Epithelial cell of proximal tubule (primary cell): ENCODE data around the gene KCTD2. TPM values are rescaled to one million over a fixed set of nuclear protein-coding genes. Genes with fewer than 3 reads are reported as not detected.

Source experiments
- DNase-seq: peaks from one replicate; pipeline ENCODE4 v3.0.0-alpha.2; 2011; ENCODE audit warnings: low read depth
- H3K4me3 ChIP-seq: 2 replicates; pipeline ENCODE4 v1.5.1; 2011; ENCODE audit warnings: low read depth, mild to moderate bottlenecking, low read length
- total RNA-seq: library from RNA; depleted of rRNA; stranded (reverse); fragments of >200 nt; gene quantifications from 2 replicates; pipeline ENCODE4 v1.2.3, GENCODE V29; 2015
- TF ChIP-seq, protein P1 (sequence below): conservative IDR thresholded peaks from 2 replicates; pipeline ENCODE4 v1.5.1; 2012; ENCODE audit warnings: low read depth, mild to moderate bottlenecking, low read length

Gene KCTD2
- total RNA-seq, 1 donor from 2014 or later = 19.2 TPM

- TF ChIP-seq, protein P1, sequence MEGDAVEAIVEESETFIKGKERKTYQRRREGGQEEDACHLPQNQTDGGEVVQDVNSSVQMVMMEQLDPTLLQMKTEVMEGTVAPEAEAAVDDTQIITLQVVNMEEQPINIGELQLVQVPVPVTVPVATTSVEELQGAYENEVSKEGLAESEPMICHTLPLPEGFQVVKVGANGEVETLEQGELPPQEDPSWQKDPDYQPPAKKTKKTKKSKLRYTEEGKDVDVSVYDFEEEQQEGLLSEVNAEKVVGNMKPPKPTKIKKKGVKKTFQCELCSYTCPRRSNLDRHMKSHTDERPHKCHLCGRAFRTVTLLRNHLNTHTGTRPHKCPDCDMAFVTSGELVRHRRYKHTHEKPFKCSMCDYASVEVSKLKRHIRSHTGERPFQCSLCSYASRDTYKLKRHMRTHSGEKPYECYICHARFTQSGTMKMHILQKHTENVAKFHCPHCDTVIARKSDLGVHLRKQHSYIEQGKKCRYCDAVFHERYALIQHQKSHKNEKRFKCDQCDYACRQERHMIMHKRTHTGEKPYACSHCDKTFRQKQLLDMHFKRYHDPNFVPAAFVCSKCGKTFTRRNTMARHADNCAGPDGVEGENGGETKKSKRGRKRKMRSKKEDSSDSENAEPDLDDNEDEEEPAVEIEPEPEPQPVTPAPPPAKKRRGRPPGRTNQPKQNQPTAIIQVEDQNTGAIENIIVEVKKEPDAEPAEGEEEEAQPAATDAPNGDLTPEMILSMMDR = no peak
- no peak for DNase-seq
- H3K4me3 ChIP-seq = peak overlapping the region; percentile 14
Observed at GRCh38 chr17:75079023-75079373, 32.0 kb downstream of the KCTD2 start.

GRCh38 chr17:75081611-75082540, 34.9 kb downstream of the KCTD2 start:
- no peak for DNase-seq
- TF ChIP-seq, protein P1 = no peak

GRCh38 chr17:75082683-75083082, 35.7 kb downstream of the KCTD2 start:
- TF ChIP-seq, protein P1 = no peak
- no peak overlapping the region for H3K4me3 ChIP-seq
- DNase-seq = no peak

More at GRCh38 chr17:75081611-75082540, 34.9 kb downstream of the KCTD2 start:
- no peak overlapping the region for H3K4me3 ChIP-seq

DNA sequence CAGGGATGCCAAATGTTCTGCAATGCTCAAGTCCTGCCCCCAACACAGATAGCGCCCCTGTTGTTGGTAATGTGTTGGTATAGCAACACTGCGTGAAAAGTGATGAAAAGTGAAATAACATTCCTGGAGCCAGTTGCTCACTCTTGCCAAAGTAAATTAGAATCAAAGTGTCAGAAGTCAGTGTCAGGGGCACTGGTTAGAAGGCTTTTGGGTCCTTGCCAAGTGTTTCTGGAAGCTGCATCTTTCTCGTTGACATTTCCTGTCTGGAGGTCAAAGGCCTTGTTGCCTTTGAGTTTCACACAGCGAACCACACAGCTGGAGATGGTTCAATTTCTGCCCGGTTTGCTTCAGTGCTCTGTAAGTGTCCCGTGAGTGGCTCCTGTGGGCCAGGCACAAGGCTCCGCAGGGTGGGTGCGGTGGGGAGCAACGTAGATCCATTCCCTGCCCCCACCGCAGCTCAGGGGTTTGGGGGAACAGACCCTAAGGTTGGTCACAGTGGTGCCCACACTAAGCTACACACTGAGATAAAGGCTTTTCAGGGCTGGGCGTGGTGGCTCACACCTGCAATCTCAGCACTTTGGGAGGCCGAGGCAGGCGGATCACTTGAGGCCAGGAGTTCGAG, 37.1 kb downstream of the KCTD2 start:
- no peak for DNase-seq
- no peak overlapping the region for H3K4me3 ChIP-seq
- TF ChIP-seq, protein P1 = no peak

DNA sequence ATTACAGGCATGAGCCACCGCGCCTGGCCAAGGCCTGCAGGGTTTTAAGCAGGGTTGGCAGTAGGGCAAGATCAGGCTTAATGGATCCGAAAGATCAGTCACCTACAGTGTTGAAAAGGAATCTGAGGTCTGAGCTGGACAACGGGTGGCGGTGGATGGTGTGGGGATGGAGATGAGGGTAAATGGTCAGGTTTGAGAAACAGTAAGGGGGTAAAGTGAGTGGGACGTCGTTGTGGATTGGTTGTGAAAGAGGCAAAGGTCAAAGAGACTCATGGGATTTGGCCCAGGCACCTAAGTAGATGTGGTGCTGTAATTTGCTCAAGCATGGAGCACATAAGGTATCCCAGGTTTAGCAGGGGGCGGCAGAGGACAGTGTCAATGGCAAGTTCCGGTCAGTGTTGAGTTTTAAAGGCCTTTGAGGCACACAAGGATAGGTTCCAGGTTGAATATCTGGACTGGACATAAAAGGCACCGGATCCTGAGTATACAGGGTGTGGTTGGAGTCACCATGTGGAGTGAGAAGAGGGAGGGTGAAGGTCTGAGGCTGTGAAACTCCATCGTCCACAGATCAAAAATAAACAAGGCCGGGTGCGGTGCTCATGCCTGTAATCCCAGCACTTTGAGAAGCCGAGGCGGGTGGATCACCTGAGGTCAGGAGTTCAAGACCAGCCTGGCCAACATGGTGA, 39.6 kb downstream of the KCTD2 start:
- no peak overlapping the region for H3K4me3 ChIP-seq
- DNase-seq = no peak
- TF ChIP-seq, protein P1 = no peak

DNA sequence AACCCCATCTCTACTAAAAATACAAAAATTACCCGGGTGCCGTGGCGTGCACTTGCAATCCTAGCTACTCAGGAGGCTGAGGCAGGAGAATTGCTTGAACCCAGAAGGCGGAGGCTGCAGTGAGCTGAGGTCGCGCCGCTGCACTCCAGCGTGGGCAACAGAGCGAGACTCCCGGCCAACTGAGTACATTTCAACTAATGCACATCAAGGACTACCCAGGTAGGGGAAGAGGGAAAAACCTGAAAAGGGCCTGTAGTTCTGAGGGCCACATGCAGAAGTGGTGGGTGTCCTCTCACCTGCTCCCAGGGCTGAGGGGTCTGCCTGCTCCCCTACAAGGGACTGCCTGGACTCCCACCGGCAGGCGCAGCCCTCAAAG, 40.1 kb downstream of the KCTD2 start:
- peak overlapping the region; percentile 59 for H3K4me3 ChIP-seq
- TF ChIP-seq, protein P1 = no peak
- no peak for DNase-seq
